ENCODE results near the gene KRTAP5-1. TPM values are rescaled to one million over a fixed set of nuclear protein-coding genes. Genes with fewer than 3 reads are reported as not detected.

Gene KRTAP5-1
- total RNA-seq, 1 experiment from 2014 or later: not detected

DNA sequence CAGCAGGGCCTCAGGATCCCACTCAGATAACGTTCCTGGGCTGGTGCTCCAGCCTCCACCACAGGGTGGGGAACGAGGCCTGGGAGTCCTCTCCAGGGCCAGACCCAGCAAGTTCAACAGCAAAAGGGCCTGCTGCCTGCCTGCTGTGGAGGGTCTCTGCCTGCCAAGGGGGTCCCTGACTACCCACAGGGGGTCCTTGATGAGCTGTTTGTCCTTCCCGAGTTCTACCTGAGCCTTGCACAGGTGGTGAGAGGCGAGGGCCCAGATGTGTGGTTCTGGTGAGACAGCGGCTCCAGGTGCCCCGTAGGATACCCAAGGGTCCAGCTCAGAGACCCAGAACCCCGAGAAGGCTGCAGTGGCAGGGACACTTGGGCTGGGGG lies 17.4 kb downstream of the KRTAP5-1 start:
- no peak for ATAC-seq

More for the DNA sequence above, 17.4 kb downstream of the KRTAP5-1 start:
- no peak overlapping the region for H3K4me2 ChIP-seq (ENCODE audit: low read length)
- H3K4me3 ChIP-seq (replicated peaks in 1 of 2; ENCODE audit: low read depth in 1 of 2, low read length in 2 of 2): no peak overlapping the region
- TF ChIP-seq YY1 (IDR thresholded peaks at IDR 0.05; ENCODE audit: extremely low read depth, insufficient replicate concordance, low read depth, low read length) (no peak), ZFX (IDR thresholded peaks at IDR 0.05) (no peak), CBX3 (IDR thresholded peaks at IDR 0.05; ENCODE audit: low read depth) (no peak), ZNF274 (IDR thresholded peaks at IDR 0.05; ENCODE audit: low read depth, low read length) (no peak), EZH2phosphoT487 (IDR thresholded peaks at IDR 0.05; ENCODE audit: borderline replicate concordance) (no peak)
- TF ChIP-seq, protein P1, sequence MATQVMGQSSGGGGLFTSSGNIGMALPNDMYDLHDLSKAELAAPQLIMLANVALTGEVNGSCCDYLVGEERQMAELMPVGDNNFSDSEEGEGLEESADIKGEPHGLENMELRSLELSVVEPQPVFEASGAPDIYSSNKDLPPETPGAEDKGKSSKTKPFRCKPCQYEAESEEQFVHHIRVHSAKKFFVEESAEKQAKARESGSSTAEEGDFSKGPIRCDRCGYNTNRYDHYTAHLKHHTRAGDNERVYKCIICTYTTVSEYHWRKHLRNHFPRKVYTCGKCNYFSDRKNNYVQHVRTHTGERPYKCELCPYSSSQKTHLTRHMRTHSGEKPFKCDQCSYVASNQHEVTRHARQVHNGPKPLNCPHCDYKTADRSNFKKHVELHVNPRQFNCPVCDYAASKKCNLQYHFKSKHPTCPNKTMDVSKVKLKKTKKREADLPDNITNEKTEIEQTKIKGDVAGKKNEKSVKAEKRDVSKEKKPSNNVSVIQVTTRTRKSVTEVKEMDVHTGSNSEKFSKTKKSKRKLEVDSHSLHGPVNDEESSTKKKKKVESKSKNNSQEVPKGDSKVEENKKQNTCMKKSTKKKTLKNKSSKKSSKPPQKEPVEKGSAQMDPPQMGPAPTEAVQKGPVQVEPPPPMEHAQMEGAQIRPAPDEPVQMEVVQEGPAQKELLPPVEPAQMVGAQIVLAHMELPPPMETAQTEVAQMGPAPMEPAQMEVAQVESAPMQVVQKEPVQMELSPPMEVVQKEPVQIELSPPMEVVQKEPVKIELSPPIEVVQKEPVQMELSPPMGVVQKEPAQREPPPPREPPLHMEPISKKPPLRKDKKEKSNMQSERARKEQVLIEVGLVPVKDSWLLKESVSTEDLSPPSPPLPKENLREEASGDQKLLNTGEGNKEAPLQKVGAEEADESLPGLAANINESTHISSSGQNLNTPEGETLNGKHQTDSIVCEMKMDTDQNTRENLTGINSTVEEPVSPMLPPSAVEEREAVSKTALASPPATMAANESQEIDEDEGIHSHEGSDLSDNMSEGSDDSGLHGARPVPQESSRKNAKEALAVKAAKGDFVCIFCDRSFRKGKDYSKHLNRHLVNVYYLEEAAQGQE (IDR thresholded peaks at IDR 0.05; ENCODE audit: low read depth): no peak
- H3K4me1 ChIP-seq (ENCODE audit: control insufficient read depth in 1 of 2, insufficient read depth in 2 of 2, low read length in 2 of 2): peaks cover 2 to 10% of the 10 kb centered on the region in 2 experiments; a peak in 1 of 4 replicates
- no peaks in the 10 kb centered on the region for H4K20me1 ChIP-seq (ENCODE audit: insufficient read depth)
- ChIA-PET CTCF (interaction anchor here (1.4 kb wide), 1 partner anchor 21 kb away, joined by 4 read pairs; no protein-coding TSS in a partner anchor), RAD21 (ENCODE audit: low non-redundant PET in 1 of 2, low total read pairs in 2 of 2, uncharacterized antibody in 2 of 2, unreplicated experiment in 2 of 2) (no interaction called here), POLR2A (no interaction called here)
- no peaks in the 10 kb centered on the region for H3K9me2 ChIP-seq (ENCODE audit: insufficient read depth)
- BruUV-seq (replicated peaks): no TSS peak
- no peak for DNase-seq (ENCODE audit: low read depth, low spot score)
- H3K9me3 ChIP-seq (ENCODE audit: control insufficient read depth in 1 of 2, insufficient read depth in 1 of 2, low read depth in 1 of 2, low read length in 2 of 2): no peaks in the 10 kb centered on the region
- H3K36me3 ChIP-seq (ENCODE audit: control insufficient read depth in 1 of 2, insufficient read depth in 2 of 2, low read length in 2 of 2): no peaks in the 10 kb centered on the region; a peak in 1 of 4 replicates
- H3K9ac ChIP-seq (ENCODE audit: low read length): no peak overlapping the region
- no peaks in the 10 kb centered on the region for H3K27me3 ChIP-seq (ENCODE audit: insufficient read depth, low read length)
- H3K27ac ChIP-seq (ENCODE audit: low read depth, low read length): no peak overlapping the region
- peaks cover 3% of the 10 kb centered on the region; the same call in 1 of the 2 replicates for H3K79me2 ChIP-seq (ENCODE audit: insufficient read depth, low read length)
- intact Hi-C loops (cut with micrococcal nuclease): no loop called here
- H2AFZ ChIP-seq (ENCODE audit: low read depth, low read length, poor library complexity, severe bottlenecking): no peak overlapping the region

All from HCT116 (cell line).